Trophoblast cell (in vitro differentiated cells and primary cell): ENCODE data around the gene TCF21.

ENCODE experiments used
- DNase-seq, 2 donors: peaks; one replicate each; pipeline ENCODE4 v3.0.0-alpha.2; 2016
- H2AFZ ChIP-seq: 2 replicates; pipeline ENCODE4 v1.6.1; 2013; ENCODE audit warnings: low read length, moderate library complexity, mild to moderate bottlenecking; ENCODE audit not compliant: insufficient read depth, poor library complexity
- H2AK5ac ChIP-seq: 2 replicates; pipeline ENCODE4 v1.6.1; 2013; ENCODE audit warnings: mild to moderate bottlenecking, low read length
- H2BK120ac ChIP-seq: 2 replicates; pipeline ENCODE4 v1.6.1; 2013; ENCODE audit warnings: low read length, mild to moderate bottlenecking, moderate library complexity; ENCODE audit not compliant: insufficient read depth, poor library complexity
- H2BK12ac ChIP-seq: 2 replicates; pipeline ENCODE4 v1.6.1; 2013; ENCODE audit warnings: mild to moderate bottlenecking, low read length, moderate library complexity
- H2BK5ac ChIP-seq: 2 replicates; pipeline ENCODE4 v1.6.1; 2013; ENCODE audit warnings: low read length, low read depth, moderate library complexity, mild to moderate bottlenecking; ENCODE audit not compliant: poor library complexity
- H3K14ac ChIP-seq: 2 replicates; pipeline ENCODE4 v1.6.1; 2013; ENCODE audit warnings: mild to moderate bottlenecking, low read length
- H3K18ac ChIP-seq: 2 replicates; pipeline ENCODE4 v1.6.1; 2013; ENCODE audit warnings: mild to moderate bottlenecking, low read length
- H3K23ac ChIP-seq: 2 replicates; pipeline ENCODE4 v1.6.1; 2013; ENCODE audit warnings: low read length
- H3K27ac ChIP-seq: 2 replicates; pipeline ENCODE4 v1.5.1; 2013; ENCODE audit warnings: low read depth, mild to moderate bottlenecking, inconsistent platforms, low read length, moderate library complexity
- H3K27me3 ChIP-seq: 2 replicates; pipeline ENCODE4 v1.6.1; 2013; ENCODE audit warnings: inconsistent platforms, mild to moderate bottlenecking, low read length, moderate library complexity; ENCODE audit not compliant: insufficient read depth
- H3K36me3 ChIP-seq, 2 experiments: 1 replicate in 1 of 2; 2 replicates in 1 of 2; pipeline ENCODE4 v1.6.1; 2013; ENCODE audit warnings: low read length in 2 of 2, mild to moderate bottlenecking in 2 of 2, moderate library complexity in 1 of 2; ENCODE audit not compliant: insufficient read depth in 2 of 2, control insufficient read depth in 1 of 2
- H3K4ac ChIP-seq: 2 replicates; pipeline ENCODE4 v1.6.1; 2013; ENCODE audit warnings: low read depth, mild to moderate bottlenecking, low read length, moderate library complexity
- H3K4me1 ChIP-seq, 2 experiments: 1 replicate in 1 of 2; 2 replicates in 1 of 2; pipeline ENCODE4 v1.6.1; 2013; ENCODE audit warnings: low read length in 2 of 2, mild to moderate bottlenecking in 2 of 2, moderate library complexity in 1 of 2; ENCODE audit not compliant: insufficient read depth in 2 of 2, control insufficient read depth in 1 of 2
- H3K4me2 ChIP-seq: 2 replicates; pipeline ENCODE4 v1.6.1; 2013; ENCODE audit warnings: inconsistent platforms, mild to moderate bottlenecking, low read length, moderate library complexity
- H3K4me3 ChIP-seq: 2 replicates; pipeline ENCODE4 v1.5.1; 2013; ENCODE audit warnings: mild to moderate bottlenecking, low read depth, low read length, inconsistent platforms
- H3K79me1 ChIP-seq: one replicate; pipeline ENCODE4 v1.6.1; 2013; ENCODE audit warnings: low read length
- H3K79me2 ChIP-seq: 2 replicates; pipeline ENCODE4 v1.6.1; 2013; ENCODE audit warnings: low read length, mild to moderate bottlenecking; ENCODE audit not compliant: control insufficient read depth, insufficient read depth, poor library complexity
- H3K9ac ChIP-seq: 2 replicates; pipeline ENCODE4 v1.6.1; 2013; ENCODE audit warnings: mild to moderate bottlenecking, low read length
- H3K9me3 ChIP-seq: 2 replicates; pipeline ENCODE4 v1.6.1; 2013; ENCODE audit warnings: low read depth, mild to moderate bottlenecking, control low read depth, inconsistent platforms, low read length; ENCODE audit not compliant: insufficient read depth
- H4K12ac ChIP-seq: 2 replicates; pipeline ENCODE4 v1.6.1; 2013; ENCODE audit warnings: low read depth, mild to moderate bottlenecking, low read length, moderate library complexity
- H4K8ac ChIP-seq: 2 replicates; pipeline ENCODE4 v1.6.1; 2013; ENCODE audit warnings: low read depth, mild to moderate bottlenecking, low read length, moderate library complexity
- H4K91ac ChIP-seq: one replicate; pipeline ENCODE4 v1.6.1; 2013; ENCODE audit warnings: low read depth, mild to moderate bottlenecking, low read length, moderate library complexity
- WGBS: extraction: QIAGEN DNeasy Blood & Tissue Kit; methylation state at CpG from one replicate; pipeline ENCODE4 v1.1.7; 2013; ENCODE audit warnings: missing lambda C conversion rate; ENCODE audit not compliant: insufficient read length, insufficient coverage; ENCODE audit errors: extremely low coverage; 5-methylcytosine and 5-hydroxymethylcytosine counted together

The TCF21 gene

DNA sequence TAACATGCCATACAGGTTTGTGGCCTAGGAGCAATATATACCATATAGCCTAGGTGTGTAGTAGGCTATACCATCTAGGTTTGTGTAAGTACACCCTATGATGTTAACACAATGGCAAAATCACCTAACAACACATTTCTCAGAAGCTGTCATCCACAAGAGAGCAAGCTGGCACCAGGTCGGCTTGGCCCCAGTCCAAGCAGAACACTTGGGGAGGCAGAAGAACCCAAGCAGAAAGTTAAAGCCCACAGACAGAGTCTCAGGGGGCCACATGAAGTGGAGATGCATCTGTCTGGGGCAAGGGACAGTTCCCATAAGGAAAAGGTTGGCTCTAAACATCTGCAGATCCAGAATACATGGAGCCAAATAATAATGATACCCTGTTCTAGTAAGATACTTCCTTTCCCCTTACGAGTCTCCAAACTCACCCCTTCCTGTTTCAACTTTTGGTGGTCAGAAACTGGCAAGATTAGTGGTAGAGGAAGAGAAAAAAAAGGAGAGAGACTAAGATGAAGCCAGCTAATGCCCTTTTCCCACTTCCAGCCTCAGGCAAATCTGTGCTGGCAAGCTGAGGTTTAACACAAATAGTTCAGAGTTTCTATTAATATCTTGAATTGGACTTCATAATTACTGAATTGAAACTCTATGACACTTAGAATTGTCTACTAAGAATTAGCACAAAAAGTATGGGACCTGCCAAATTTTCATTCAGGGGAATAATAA is 29.5 kb downstream of the TCF21 start:
- WGBS: no CpG with 5 or more reads among the region's 2 CpGs
- H2BK120ac ChIP-seq: no peak overlapping the region

DNA sequence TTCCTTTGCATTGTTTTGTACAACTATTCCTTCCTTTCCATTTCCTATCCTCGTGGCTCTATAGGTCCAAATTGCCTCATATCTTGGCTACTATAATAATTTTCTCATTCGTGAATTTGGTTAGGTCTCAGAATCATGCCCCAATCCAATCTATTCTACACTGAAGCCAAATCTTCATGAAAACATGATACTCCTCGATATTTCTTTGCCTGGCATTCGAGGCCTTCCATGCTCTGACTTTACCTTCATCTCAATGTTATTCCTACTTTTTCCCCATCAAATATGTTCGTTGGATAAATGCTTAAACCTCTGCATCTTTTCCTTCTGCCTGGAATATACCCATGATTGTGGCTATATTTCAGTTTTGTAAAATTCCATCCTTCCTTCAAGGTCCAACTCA is 30.4 kb downstream of the TCF21 start:
- no peak overlapping the region for H3K4me2 ChIP-seq
- no peak overlapping the region for H2AK5ac ChIP-seq
- H3K4ac ChIP-seq: no peak overlapping the region
- no peak overlapping the region for H3K9ac ChIP-seq
- H4K12ac ChIP-seq: no peak overlapping the region
- no peak overlapping the region for H2BK120ac ChIP-seq
- no peak for DNase-seq
- H3K27ac ChIP-seq: no peak overlapping the region
- no peak overlapping the region for H2BK12ac ChIP-seq
- no peak overlapping the region for H3K18ac ChIP-seq
- H2AFZ ChIP-seq: no peak overlapping the region
- H3K14ac ChIP-seq: no peak overlapping the region
- no CpG with 5 or more reads among the region's 5 CpGs for WGBS
- H3K79me2 ChIP-seq: no peaks in the 10 kb centered on the region
- no peaks in the 10 kb centered on the region for H3K4me1 ChIP-seq
- H3K9me3 ChIP-seq: no peaks in the 10 kb centered on the region
- no peaks in the 10 kb centered on the region for H3K79me1 ChIP-seq
- no peak overlapping the region for H2BK5ac ChIP-seq
- no peaks in the 10 kb centered on the region for H3K36me3 ChIP-seq
- H4K91ac ChIP-seq: no peak overlapping the region
- H3K4me3 ChIP-seq: no peak overlapping the region
- H3K27me3 ChIP-seq: no peaks in the 10 kb centered on the region
- no peak overlapping the region for H3K23ac ChIP-seq
- no peak overlapping the region for H4K8ac ChIP-seq

More for the DNA sequence above, 29.5 kb downstream of the TCF21 start:
- H4K8ac ChIP-seq: no peak overlapping the region
- no peak overlapping the region for H2BK12ac ChIP-seq
- H3K4me2 ChIP-seq: no peak overlapping the region
- H3K27ac ChIP-seq: no peak overlapping the region
- H3K9me3 ChIP-seq: no peaks in the 10 kb centered on the region
- H3K14ac ChIP-seq: no peak overlapping the region
- H4K91ac ChIP-seq: no peak overlapping the region
- no peaks in the 10 kb centered on the region for H3K4me1 ChIP-seq
- no peak overlapping the region for H2AFZ ChIP-seq
- H3K9ac ChIP-seq: no peak overlapping the region
- no peaks in the 10 kb centered on the region for H3K79me2 ChIP-seq
- H3K27me3 ChIP-seq: no peaks in the 10 kb centered on the region
- H3K79me1 ChIP-seq: no peaks in the 10 kb centered on the region
- H3K4me3 ChIP-seq: no peak overlapping the region
- no peak overlapping the region for H4K12ac ChIP-seq
- no peaks in the 10 kb centered on the region for H3K36me3 ChIP-seq
- H3K23ac ChIP-seq: no peak overlapping the region
- DNase-seq: no peak
- H2BK5ac ChIP-seq: no peak overlapping the region
- H3K18ac ChIP-seq: no peak overlapping the region
- no peak overlapping the region for H2AK5ac ChIP-seq
- no peak overlapping the region for H3K4ac ChIP-seq

GRCh38 chr6:133921249-133921859 is 32.4 kb downstream of the TCF21 start:
- no peak overlapping the region for H2AFZ ChIP-seq
- H3K27me3 ChIP-seq: no peaks in the 10 kb centered on the region

DNA sequence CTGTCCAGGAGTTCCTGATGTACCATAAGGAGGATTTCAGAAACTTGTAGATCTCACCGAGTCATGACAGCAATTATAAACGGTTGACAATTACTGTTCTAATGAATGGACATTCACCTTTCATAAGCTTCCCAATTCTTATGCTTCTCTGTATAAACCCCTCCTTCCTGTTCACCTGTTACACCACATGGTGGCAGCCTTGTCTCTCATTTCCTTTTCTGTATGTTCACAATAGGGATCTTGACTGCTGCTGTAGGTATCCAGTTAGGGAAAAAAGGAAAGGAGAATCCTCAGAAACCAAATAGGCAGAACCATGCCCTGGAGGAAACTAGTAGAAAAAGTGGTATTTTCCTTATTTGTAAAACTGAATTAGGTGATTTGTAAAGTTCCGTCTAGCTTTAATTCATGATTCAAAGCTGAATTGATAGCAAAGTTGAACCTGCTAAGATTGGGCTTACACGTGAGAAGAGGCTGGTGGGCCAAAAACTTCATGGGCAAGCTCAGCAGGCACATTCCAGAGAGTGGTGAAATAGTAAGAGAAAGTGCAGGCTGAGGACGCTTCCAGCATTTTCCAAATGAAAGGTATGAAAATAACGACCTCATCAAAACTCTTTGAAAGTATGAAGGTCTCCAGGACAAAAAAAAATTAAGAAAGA is 35.2 kb downstream of the TCF21 start:
- Histone ChIP-seq H3K79me2 (no peaks in the 10 kb centered on the region), H3K36me3 (no peaks in the 10 kb centered on the region), H2BK5ac (no peak overlapping the region), H4K12ac (no peak overlapping the region), H3K4me3 (no peak overlapping the region), H3K9ac (no peak overlapping the region), H3K27me3 (no peaks in the 10 kb centered on the region), H4K91ac (no peak overlapping the region), H3K4me2 (no peak overlapping the region), H3K23ac (no peak overlapping the region), H3K14ac (no peak overlapping the region), H3K79me1 (no peaks in the 10 kb centered on the region), H3K27ac (no peak overlapping the region), H2BK120ac (no peak overlapping the region), H2AK5ac (no peak overlapping the region), H3K18ac (no peak overlapping the region), H2BK12ac (no peak overlapping the region), H4K8ac (no peak overlapping the region), H2AFZ (no peak overlapping the region), H3K9me3 (no peaks in the 10 kb centered on the region), H3K4me1 (no peaks in the 10 kb centered on the region), H3K4ac (no peak overlapping the region)
- DNase-seq: peak; percentile 67 to 83
- WGBS: no CpG with 5 or more reads among the region's 6 CpGs

More at GRCh38 chr6:133921249-133921859, 32.4 kb downstream of the TCF21 start:
- Histone ChIP-seq H3K79me2 (no peaks in the 10 kb centered on the region), H3K4me3 (no peak overlapping the region), H3K23ac (no peak overlapping the region), H2AK5ac (no peak overlapping the region), H4K91ac (no peak overlapping the region), H3K4ac (no peak overlapping the region), H3K27ac (no peak overlapping the region), H2BK12ac (no peak overlapping the region), H3K9ac (no peak overlapping the region), H3K9me3 (no peaks in the 10 kb centered on the region), H3K4me1 (no peaks in the 10 kb centered on the region), H3K4me2 (no peak overlapping the region), H2BK120ac (no peak overlapping the region), H3K18ac (no peak overlapping the region), H3K36me3 (no peaks in the 10 kb centered on the region), H4K8ac (no peak overlapping the region), H3K79me1 (no peaks in the 10 kb centered on the region), H3K14ac (no peak overlapping the region), H4K12ac (no peak overlapping the region), H2BK5ac (no peak overlapping the region)
- DNase-seq: peak; percentile 65 to 92
- no CpG with 5 or more reads among the region's 6 CpGs for WGBS
